ENCODE data around the gene ARL6.

Gene ARL6

GRCh38 chr3:97764407-97765238 is at the start of gene ARL6:
ARL6 (plus strand) TSS chr3:97764758; CDS start chr3:97768108, 3,350 bp downstream.
- DNase-seq (ENCODE audit: low read depth), result peak; percentile 59

GRCh38 chr3:97719156-97719821 is 45.3 kb upstream of the ARL6 start:
- peak; percentile 37 for DNase-seq (ENCODE audit: low read depth)

- DNase-seq (ENCODE audit: low read depth), result no peak
Observed at GRCh38 chr3:97720417-97720816, 44.1 kb upstream of the ARL6 start.

GRCh38 chr3:97721446-97721845 is 43.1 kb upstream of the ARL6 start:
- no peak for DNase-seq (ENCODE audit: low read depth)

GRCh38 chr3:97736928-97737327 is 27.6 kb upstream of the ARL6 start:
- no peak for DNase-seq (ENCODE audit: low read depth)

- no peak for DNase-seq (ENCODE audit: low read depth)
Observed at GRCh38 chr3:97738761-97739160, 25.8 kb upstream of the ARL6 start.

- DNase-seq (ENCODE audit: low read depth), result no peak
Observed at GRCh38 chr3:97742036-97742435, 22.5 kb upstream of the ARL6 start.

- DNase-seq (ENCODE audit: low read depth), result no peak
Observed at GRCh38 chr3:97744289-97744688, 20.3 kb upstream of the ARL6 start.

GRCh38 chr3:97763586-97764406 is 762 bp upstream of the ARL6 start:
- no peak for DNase-seq (ENCODE audit: low read depth)

- no peak for DNase-seq (ENCODE audit: low read depth)
Observed at GRCh38 chr3:97765336-97765735, 778 bp downstream of the ARL6 start.

GRCh38 chr3:97772926-97773325 is 8.4 kb downstream of the ARL6 start:
- no peak for DNase-seq (ENCODE audit: low read depth)

- no peak for DNase-seq (ENCODE audit: low read depth)
Observed at GRCh38 chr3:97778152-97778551, 13.6 kb downstream of the ARL6 start.

GRCh38 chr3:97793420-97794019 is 29.0 kb downstream of the ARL6 start:
- no peak for DNase-seq (ENCODE audit: low read depth)

GRCh38 chr3:97795951-97796350 is 31.4 kb downstream of the ARL6 start:
- DNase-seq (ENCODE audit: low read depth), result no peak

GRCh38 chr3:97804471-97804870 is 39.9 kb downstream of the ARL6 start:
- no peak for DNase-seq (ENCODE audit: low read depth)

GRCh38 chr3:97810779-97811390 is 46.3 kb downstream of the ARL6 start:
- no peak for DNase-seq (ENCODE audit: low read depth)

GRCh38 chr3:97815149-97815917 is 50.8 kb downstream of the ARL6 start:
- no peak for DNase-seq (ENCODE audit: low read depth)

- DNase-seq (ENCODE audit: low read depth), result no peak
Observed at GRCh38 chr3:97816811-97817210, 52.3 kb downstream of the ARL6 start.

- no peak for DNase-seq (ENCODE audit: low read depth)
Observed at GRCh38 chr3:97817965-97818364, 53.4 kb downstream of the ARL6 start.

GRCh38 chr3:97820780-97821179 is 56.2 kb downstream of the ARL6 start:
- no peak for DNase-seq (ENCODE audit: low read depth)

- peak; percentile 29 for DNase-seq (ENCODE audit: low read depth)
Observed at GRCh38 chr3:97821287-97821773, 56.8 kb downstream of the ARL6 start.

All from stimulated activated CD8-positive, alpha-beta memory T cell treated with anti-CD3 and anti-CD28 coated beads, Interleukin-4, amount 100 ng/mL, for 24 hours (primary cell).